HFFc6 (cell line): Measurements from ENCODE around the gene UPF1. TPM values are rescaled to one million over a fixed set of nuclear protein-coding genes. Genes with fewer than 3 reads are reported as not detected.
"Not testable (repeated sequence)": the region's sequence is repeated elsewhere in the genome, so short reads cannot be mapped to it uniquely, and the experiment has no call there.

ENCODE experiments used
- DNase-seq: peaks from one replicate; pipeline ENCODE4 v3.0.0-alpha.2; 2018
- H3K27ac Mint-ChIP-seq: 2 replicates; pipeline ENCODE4 v1.8.0; 2020; ENCODE audit warnings: mild to moderate bottlenecking, mixed read lengths
- H3K27me3 Mint-ChIP-seq: 2 replicates; pipeline ENCODE4 v1.8.0; 2021; ENCODE audit warnings: mild to moderate bottlenecking, moderate library complexity, mixed read lengths; ENCODE audit not compliant: insufficient read depth
- H3K36me3 Mint-ChIP-seq: 2 replicates; pipeline ENCODE4 v1.8.0; 2021; ENCODE audit warnings: low read depth, mixed read lengths
- H3K4me1 Mint-ChIP-seq: 2 replicates; pipeline ENCODE4 v1.8.0; 2020; ENCODE audit warnings: low read depth, mixed read lengths
- H3K4me3 Mint-ChIP-seq: 2 replicates; pipeline ENCODE4 v1.8.0; 2020; ENCODE audit warnings: mild to moderate bottlenecking, moderate library complexity, mixed read lengths
- H3K9me3 Mint-ChIP-seq: 2 replicates; pipeline ENCODE4 v1.8.0; 2020; ENCODE audit warnings: mild to moderate bottlenecking, mixed read lengths
- CTCF ChIP-seq: fragments of 200-600 bp; sonication (generic); IDR thresholded peaks from 2 replicates; pipeline ENCODE4 v1.5.0; 2021; ENCODE audit warnings: antibody characterized with exemption, mild to moderate bottlenecking
- total RNA-seq, 6 experiments: library from RNA; stranded (reverse); fragmentation: NEBNext Ultra II Directional; extraction: Animal tissue kit (Norgen Biotek cat#: 25700); gene quantifications; 2 replicates in 1 of 6; 3 replicates in 5 of 6; pipeline ENCODE4 v1.2.3, GENCODE V29; 2021

Gene UPF1
- total RNA-seq, 6 experiments from 2014 or later = 46.3 to 54.7 (median 51.4) TPM

- Mint-ChIP-seq H3K27ac (no peak overlapping the region), H3K36me3 (peaks cover 26% of the 10 kb centered on the region), H3K4me3 (no peak overlapping the region), H3K4me1 (peaks cover 16% of the 10 kb centered on the region), H3K27me3 (peaks cover 2% of the 10 kb centered on the region), H3K9me3 (no peaks in the 10 kb centered on the region; the same call in 1 of the 2 replicates)
- DNase-seq = no peak
- no peak for TF ChIP-seq CTCF
Observed at GRCh38 chr19:18913466-18913865, 81.7 kb downstream of the UPF1 start.

- Mint-ChIP-seq H3K27ac (peak overlapping the region; percentile 26; the same call in 1 of the 2 replicates), H3K4me1 (peaks cover 27% of the 10 kb centered on the region), H3K36me3 (peaks cover 42% of the 10 kb centered on the region), H3K4me3 (peak overlapping the region; percentile 42; the same call in 1 of the 2 replicates), H3K27me3 (peaks cover 12% of the 10 kb centered on the region), H3K9me3 (no peaks in the 10 kb centered on the region; the same call in 1 of the 2 replicates)
- TF ChIP-seq CTCF = peak; percentile 61
- peak; percentile 45 for DNase-seq
Observed at GRCh38 chr19:18915639-18916038, 83.9 kb downstream of the UPF1 start.

- Mint-ChIP-seq H3K27me3 (peaks cover 12% of the 10 kb centered on the region), H3K4me3 (peak overlapping the region; percentile 99), H3K4me1 (peaks cover 33% of the 10 kb centered on the region), H3K27ac (peak overlapping the region; percentile 49; the same call in 1 of the 2 replicates), H3K36me3 (peaks cover 44% of the 10 kb centered on the region)
- not testable (repeated sequence) for DNase-seq, H3K9me3 Mint-ChIP-seq
Observed at GRCh38 chr19:18917593-18917992, 85.8 kb downstream of the UPF1 start.

Other genes with a start within 250 kb of the UPF1 start
- 10 to 100 TPM; 50.2 to 73.8 (median 60.8) TPM for gene REX1BD, start 243.2 kb upstream of the UPF1 start, total RNA-seq
- 1 to 10 TPM; 1.6 to 4.1 (median 2.4) TPM for gene CRLF1, start 225.2 kb upstream of the UPF1 start, total RNA-seq
- 1 to 10 TPM; 1.7 to 4.3 (median 3.2) TPM for gene TMEM59L, start 219.1 kb upstream of the UPF1 start, total RNA-seq
- 1 to 10 TPM; 3.6 to 9.3 (median 7.4) TPM for gene KLHL26, start 194.9 kb upstream of the UPF1 start, total RNA-seq
- gene CRTC1, start 148.3 kb upstream of the UPF1 start, total RNA-seq = 10 to 100 TPM; 11.8 to 14.5 (median 13.4) TPM
- 1 to 10 TPM in 3 of 6 experiments, under 1 TPM in 3; 0.67 to 6.1 (median 0.98) TPM for gene COMP, start 40.7 kb upstream of the UPF1 start, total RNA-seq
- 1 to 10 TPM in 5 of 6 experiments, under 1 TPM in 1; 0.96 to 2.1 (median 1.3) TPM for gene CERS1, start 64.2 kb downstream of the UPF1 start, total RNA-seq
- 100 to 1,000 TPM; 268 to 315 (median 286) TPM for gene COPE, start 87.4 kb downstream of the UPF1 start, total RNA-seq
- gene DDX49, start 87.8 kb downstream of the UPF1 start, total RNA-seq = 10 to 100 TPM; 37.8 to 57.4 (median 44.0) TPM
- gene HOMER3, start 109.3 kb downstream of the UPF1 start, total RNA-seq = 10 to 100 TPM; 68.1 to 89.1 (median 77.9) TPM
- 10 to 100 TPM; 57.6 to 71.5 (median 61.8) TPM for gene SUGP2, start 201.6 kb downstream of the UPF1 start, total RNA-seq
- 10 to 100 TPM; 30.2 to 41.7 (median 32.5) TPM for gene ARMC6, start 201.6 kb downstream of the UPF1 start, total RNA-seq
- gene SLC25A42, start 232.0 kb downstream of the UPF1 start, total RNA-seq = 10 to 100 TPM in 3 of 6 experiments, 1 to 10 TPM in 3; 8.7 to 11.7 (median 9.9) TPM